Activated T-helper 17 cell treated with anti-CD3 and anti-CD28 coated beads, Interleukin-2, amount 50 U/mL, for 72 hours (primary cell): Measurements from ENCODE around the gene MLC1. TPM values are rescaled to one million over a fixed set of nuclear protein-coding genes. Genes with fewer than 3 reads are reported as not detected.

Experiments used
- total RNA-seq, 2 donors: library from RNA; stranded (reverse); gene quantifications; one replicate each; pipeline ENCODE4 v1.2.3, GENCODE V29; 2022

MLC1 gene
- total RNA-seq, 2 donors from 2014 or later = 0.13 TPM; not detected in 1

Other genes starting within 250 kb of the MLC1 start
- gene ZBED4, start 231.6 kb downstream of the MLC1 start, total RNA-seq = 10 to 100 TPM; 27.1 to 28.5 TPM
- gene ALG12, start 167.0 kb downstream of the MLC1 start, total RNA-seq = 10 to 100 TPM; 19.5 to 21.9 TPM
- 10 to 100 TPM; 22.7 to 38.6 TPM for gene CRELD2, start 166.8 kb downstream of the MLC1 start, total RNA-seq
- 100 to 1,000 TPM in 1 of 2 donors, 10 to 100 TPM in 1; 94.8 to 235 TPM for gene PIM3, start 124.7 kb downstream of the MLC1 start, total RNA-seq
- under 1 TPM; 0.09 to 0.42 TPM for gene IL17REL, start 72.7 kb downstream of the MLC1 start, total RNA-seq
- not detected for gene TTLL8, start 27.1 kb downstream of the MLC1 start, total RNA-seq
- not detected for gene MOV10L1, start 4.6 kb upstream of the MLC1 start, total RNA-seq
- gene PANX2, start 85.3 kb upstream of the MLC1 start, total RNA-seq = 10 to 100 TPM in 1 of 2 donors, 1 to 10 TPM in 1; 2.5 to 16.6 TPM
- 100 to 1,000 TPM in 1 of 2 donors, 10 to 100 TPM in 1; 70.1 to 116 TPM for gene TRABD, start 100.5 kb upstream of the MLC1 start, total RNA-seq
- 10 to 100 TPM; 16.5 to 26.7 TPM for gene SELENOO, start 115.6 kb upstream of the MLC1 start, total RNA-seq
- 10 to 100 TPM; 44.5 to 51.1 TPM for gene TUBGCP6, start 159.6 kb upstream of the MLC1 start, total RNA-seq
- 10 to 100 TPM; 66.4 to 67.5 TPM for gene HDAC10, start 165.8 kb upstream of the MLC1 start, total RNA-seq
- 10 to 100 TPM in 1 of 2 donors, 1 to 10 TPM in 1; 5.0 to 14.8 TPM for gene MAPK12, start 176.3 kb upstream of the MLC1 start, total RNA-seq
- gene MAPK11, start 185.0 kb upstream of the MLC1 start, total RNA-seq = 10 to 100 TPM; 20.9 to 21.7 TPM
- gene PLXNB2, start 222.2 kb upstream of the MLC1 start, total RNA-seq = 10 to 100 TPM; 29.1 to 30.4 TPM
- 1 to 10 TPM; 3.2 to 6.5 TPM for gene DENND6B, start 241.6 kb upstream of the MLC1 start, total RNA-seq